ENCODE measurements around the gene TTC16. TPM values are rescaled to one million over a fixed set of nuclear protein-coding genes. Genes with fewer than 3 reads are reported as not detected.

TTC16 gene
- total RNA-seq, 1 experiment from 2014 or later: not detected

GRCh38 chr9:127754099-127755060 lies 38.5 kb downstream of the TTC16 start:
- peak; percentile 78 for DNase-seq
- Histone ChIP-seq H2BK15ac (ENCODE audit: low read depth, low read length) (no peak overlapping the region), H3K9ac (ENCODE audit: extremely low read depth, insufficient read length, low read length) (no peak overlapping the region), H3K14ac (ENCODE audit: insufficient read depth, low read length) (peak overlapping the region; percentile 83; the same call in 1 of the 2 replicates), H3K23ac (ENCODE audit: insufficient read length, low read depth, low read length) (no peak overlapping the region), H3K18ac (ENCODE audit: insufficient read length, low read depth, low read length) (no peak overlapping the region), H3K27me3 (ENCODE audit: insufficient read depth, low read length) (no peaks in the 10 kb centered on the region; the same call in 1 of the 2 replicates), H4K5ac (ENCODE audit: insufficient read length, low read depth, low read length) (no peak overlapping the region), H2BK20ac (ENCODE audit: low read depth, low read length, poor library complexity, severe bottlenecking) (no peak overlapping the region), H3K4ac (ENCODE audit: low read depth, low read length) (no peak overlapping the region), H3K4me2 (ENCODE audit: insufficient read depth, insufficient read length, low read length) (peak overlapping the region; percentile 49), H3K23me2 (ENCODE audit: insufficient read length, low read depth, low read length, poor library complexity, severe bottlenecking) (peaks cover 6% of the 10 kb centered on the region), H3K56ac (ENCODE audit: insufficient read length, low read depth, low read length) (no peak overlapping the region), H3K9me3 (ENCODE audit: control insufficient read depth, low read depth, low read length) (no peaks in the 10 kb centered on the region), H2BK120ac (ENCODE audit: low read depth, low read length, poor library complexity, severe bottlenecking) (no peak overlapping the region), H3K27ac (ENCODE audit: insufficient read length, low read depth, low read length) (no peak overlapping the region), H3K79me1 (ENCODE audit: insufficient read depth, low read depth, low read length, poor library complexity, severe bottlenecking) (no peaks in the 10 kb centered on the region), H4K20me1 (ENCODE audit: control insufficient read depth, insufficient read depth, insufficient read length) (no peaks in the 10 kb centered on the region), H3K79me2 (ENCODE audit: insufficient read depth, low read length) (no peaks in the 10 kb centered on the region), H2BK12ac (ENCODE audit: insufficient read length, low read depth, low read length) (no peak overlapping the region), H4K91ac (ENCODE audit: insufficient read length, low read depth, low read length) (no peak overlapping the region), H4K8ac (replicated peaks; ENCODE audit: insufficient read length, low read depth, low read length) (no peak overlapping the region), H2BK5ac (ENCODE audit: insufficient read length, low read length) (no peak overlapping the region), H2AFZ (ENCODE audit: low read length) (no peak overlapping the region), H3K4me1 (ENCODE audit: insufficient read depth, low read length) (peaks cover 3% of the 10 kb centered on the region; the same call in 1 of the 2 replicates), H3T11ph (ENCODE audit: low read length) (no peak overlapping the region), H2AK5ac (ENCODE audit: insufficient read length, low read length) (no peak overlapping the region)
- no peak for TF ChIP-seq CTCF (conservative IDR thresholded peaks at IDR 0.05)
- Mint-ChIP-seq H3K27me3 (ENCODE audit: low read depth) (peaks cover 52% of the 10 kb centered on the region), H3K9me3 (no peaks in the 10 kb centered on the region), H3K4me3 (peak overlapping the region; percentile 64 to 82), H3K36me3 (ENCODE audit: insufficient read depth in 1 of 3, low read depth in 3 of 3) (peaks cover 0 to 8% (median 0%) of the 10 kb centered on the region in 3 experiments; a peak in 2 of 7 replicates), H3K4me1 (peaks cover 3 to 6% of the 10 kb centered on the region in 2 experiments; a peak in 2 of 4 replicates), H3K27ac (no peak overlapping the region)
- no CpG with 5 or more reads among the region's 86 CpGs for WGBS (ENCODE audit: extremely low coverage, insufficient read length, low lambda C conversion rate)
